A673 (cell line): ENCODE data around the gene KIRREL3. TPM values are rescaled to one million over a fixed set of nuclear protein-coding genes. Genes with fewer than 3 reads are reported as not detected.

Experiments used
- BruUV-seq: library from RNA; stranded (reverse); fragments of 400-500 nt; replicated peaks from 2 replicates; lab custom pipeline; 2021; lab: Mats Ljungman, UMichigan
- CTCF ChIA-PET: fragments of 300-600 bp; sonication (Branson Sonifier 250); formaldehyde crosslinking; loops from one replicate; lab custom pipeline; 2022; ENCODE audit warnings: antibody characterized with exemption; lab: Charles Lee
- POLR2A ChIA-PET: fragments of 300-600 bp; sonication (Branson Sonifier 250); formaldehyde crosslinking; loops from one replicate; lab custom pipeline; 2022; ENCODE audit warnings: antibody characterized with exemption; ENCODE audit not compliant: low non-redundant PET; lab: Charles Lee
- DNase-seq: peaks from one replicate; pipeline ENCODE4 v3.0.0-alpha.2; 2015; ENCODE audit warnings: low spot score
- H3K27ac ChIP-seq: fragments of 200-600 bp; sonication (generic); 2 replicates; pipeline ENCODE4 v1.5.1; 2016; ENCODE audit warnings: mixed run types, low read depth, mild to moderate bottlenecking, mixed read lengths, antibody characterized with exemption, low read length; ENCODE audit not compliant: poor library complexity, severe bottlenecking
- H3K27me3 ChIP-seq: fragments of 200-600 bp; sonication (generic); replicated peaks from 2 replicates; pipeline ENCODE4 v1.6.1; 2017; ENCODE audit warnings: mixed run types, low read depth, mild to moderate bottlenecking, mixed read lengths, antibody characterized with exemption, low read length; ENCODE audit not compliant: insufficient read depth, poor library complexity
- H3K36me3 ChIP-seq: fragments of 200-600 bp; sonication (generic); 2 replicates; pipeline ENCODE4 v1.6.1; 2016; ENCODE audit warnings: mixed run types, mild to moderate bottlenecking, mixed read lengths, antibody characterized with exemption, low read length; ENCODE audit not compliant: insufficient read depth, poor library complexity, severe bottlenecking
- H3K4me1 ChIP-seq: fragments of 200-600 bp; sonication (generic); 2 replicates; pipeline ENCODE4 v1.6.1; 2017; ENCODE audit warnings: mixed run types, mild to moderate bottlenecking, mixed read lengths, antibody characterized with exemption, low read length; ENCODE audit not compliant: insufficient read depth, poor library complexity, severe bottlenecking
- H3K4me3 ChIP-seq: fragments of 200-600 bp; sonication (generic); 2 replicates; pipeline ENCODE4 v1.5.1; 2016; ENCODE audit warnings: low read depth, mixed run types, mild to moderate bottlenecking, mixed read lengths, low read length; ENCODE audit not compliant: poor library complexity, severe bottlenecking
- H3K9me3 ChIP-seq: fragments of 200-600 bp; sonication (generic); 2 replicates; pipeline ENCODE4 v1.6.1; 2016; ENCODE audit warnings: mixed run types, low read depth, mild to moderate bottlenecking, mixed read lengths, antibody characterized with exemption, low read length; ENCODE audit not compliant: poor library complexity, severe bottlenecking
- EZH2 ChIP-seq: fragments of 200-600 bp; sonication (generic); IDR thresholded peaks from 2 replicates; pipeline ENCODE4 v1.6.1; 2017; ENCODE audit warnings: borderline replicate concordance, low read depth, mild to moderate bottlenecking, mixed read lengths, antibody characterized with exemption, low read length; ENCODE audit not compliant: poor library complexity, severe bottlenecking
- intact Hi-C: fragments of 100-400 bp; cut with micrococcal nuclease; formaldehyde crosslinking; loops from one replicate; pipeline ENCODE4 v1.10.0; 2022; ENCODE audit not compliant: unreplicated experiment
- total RNA-seq: library from RNA; stranded (reverse); gene quantifications from 2 replicates; pipeline ENCODE4 v1.2.3, GENCODE V29; 2021
- TF ChIP-seq, protein P1 (sequence below): fragments of 300-800, 200-600 bp; sonication (generic); conservative IDR thresholded peaks from 2 replicates; pipeline ENCODE4 v1.5.1; 2017; ENCODE audit warnings: low read depth, mild to moderate bottlenecking, antibody characterized with exemption, low read length, moderate library complexity, mixed read lengths

The KIRREL3 gene
- total RNA-seq, 1 experiment from 2014 or later: not detected

DNA sequence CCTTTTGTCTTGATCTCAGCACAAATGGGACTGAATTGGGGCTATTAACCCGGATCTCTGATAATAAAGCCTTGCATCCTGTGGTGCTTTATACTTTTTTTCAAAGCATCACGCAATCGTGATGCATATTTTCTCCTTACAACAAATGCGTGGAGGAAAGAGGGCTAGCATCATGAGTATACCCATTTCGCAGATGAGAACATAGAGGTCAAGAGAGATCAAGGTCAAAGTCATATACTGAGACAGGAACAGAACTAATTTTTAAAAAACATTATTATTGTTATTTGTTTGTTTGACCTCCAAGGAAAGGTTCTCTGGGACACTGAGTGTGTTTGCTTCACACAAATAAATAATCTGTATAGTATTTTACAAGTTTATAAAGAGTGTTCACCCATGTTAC is 453.9 kb downstream of the KIRREL3 start:
- Histone ChIP-seq H3K9me3 (no peaks in the 10 kb centered on the region), H3K27me3 (no peaks in the 10 kb centered on the region), H3K27ac (no peak overlapping the region), H3K36me3 (no peaks in the 10 kb centered on the region), H3K4me1 (peaks cover 22% of the 10 kb centered on the region), H3K4me3 (no peak overlapping the region)
- intact Hi-C loops: no loop called here
- TF ChIP-seq, protein P1, sequence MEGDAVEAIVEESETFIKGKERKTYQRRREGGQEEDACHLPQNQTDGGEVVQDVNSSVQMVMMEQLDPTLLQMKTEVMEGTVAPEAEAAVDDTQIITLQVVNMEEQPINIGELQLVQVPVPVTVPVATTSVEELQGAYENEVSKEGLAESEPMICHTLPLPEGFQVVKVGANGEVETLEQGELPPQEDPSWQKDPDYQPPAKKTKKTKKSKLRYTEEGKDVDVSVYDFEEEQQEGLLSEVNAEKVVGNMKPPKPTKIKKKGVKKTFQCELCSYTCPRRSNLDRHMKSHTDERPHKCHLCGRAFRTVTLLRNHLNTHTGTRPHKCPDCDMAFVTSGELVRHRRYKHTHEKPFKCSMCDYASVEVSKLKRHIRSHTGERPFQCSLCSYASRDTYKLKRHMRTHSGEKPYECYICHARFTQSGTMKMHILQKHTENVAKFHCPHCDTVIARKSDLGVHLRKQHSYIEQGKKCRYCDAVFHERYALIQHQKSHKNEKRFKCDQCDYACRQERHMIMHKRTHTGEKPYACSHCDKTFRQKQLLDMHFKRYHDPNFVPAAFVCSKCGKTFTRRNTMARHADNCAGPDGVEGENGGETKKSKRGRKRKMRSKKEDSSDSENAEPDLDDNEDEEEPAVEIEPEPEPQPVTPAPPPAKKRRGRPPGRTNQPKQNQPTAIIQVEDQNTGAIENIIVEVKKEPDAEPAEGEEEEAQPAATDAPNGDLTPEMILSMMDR: no peak
- TF ChIP-seq EZH2: no peak
- POLR2A ChIA-PET: no interaction called here
- no peak for DNase-seq
- CTCF ChIA-PET: no interaction called here
- BruUV-seq: no TSS peak

DNA sequence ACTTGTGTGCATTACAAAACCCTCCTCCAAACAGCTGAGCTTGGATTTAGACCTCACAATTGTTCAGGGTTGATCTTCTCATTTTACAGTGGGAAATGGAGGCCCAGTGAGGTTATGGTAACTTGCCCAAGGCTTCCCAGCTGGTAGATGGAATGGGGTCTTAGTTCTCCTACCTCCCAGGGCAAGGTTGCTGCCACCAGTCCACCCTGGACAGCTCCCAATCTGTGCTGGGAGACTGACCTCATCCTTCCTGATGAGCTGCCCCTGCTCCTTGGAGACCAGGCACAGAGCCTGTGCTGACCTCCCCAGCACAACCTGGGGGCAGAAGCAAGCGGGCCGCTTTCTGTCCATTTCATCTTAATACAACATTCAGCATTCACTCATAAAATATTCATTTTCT is 454.4 kb downstream of the KIRREL3 start:
- CTCF ChIA-PET: no interaction called here
- no peaks in the 10 kb centered on the region for H3K36me3 ChIP-seq
- H3K27me3 ChIP-seq: no peaks in the 10 kb centered on the region
- DNase-seq: no peak
- no TSS peak for BruUV-seq
- no peak for TF ChIP-seq EZH2
- TF ChIP-seq, protein P1: no peak
- no peak overlapping the region for H3K27ac ChIP-seq
- intact Hi-C loops: no loop called here
- H3K4me3 ChIP-seq: no peak overlapping the region
- H3K4me1 ChIP-seq: peaks cover 22% of the 10 kb centered on the region
- POLR2A ChIA-PET: no interaction called here
- H3K9me3 ChIP-seq: no peaks in the 10 kb centered on the region

DNA sequence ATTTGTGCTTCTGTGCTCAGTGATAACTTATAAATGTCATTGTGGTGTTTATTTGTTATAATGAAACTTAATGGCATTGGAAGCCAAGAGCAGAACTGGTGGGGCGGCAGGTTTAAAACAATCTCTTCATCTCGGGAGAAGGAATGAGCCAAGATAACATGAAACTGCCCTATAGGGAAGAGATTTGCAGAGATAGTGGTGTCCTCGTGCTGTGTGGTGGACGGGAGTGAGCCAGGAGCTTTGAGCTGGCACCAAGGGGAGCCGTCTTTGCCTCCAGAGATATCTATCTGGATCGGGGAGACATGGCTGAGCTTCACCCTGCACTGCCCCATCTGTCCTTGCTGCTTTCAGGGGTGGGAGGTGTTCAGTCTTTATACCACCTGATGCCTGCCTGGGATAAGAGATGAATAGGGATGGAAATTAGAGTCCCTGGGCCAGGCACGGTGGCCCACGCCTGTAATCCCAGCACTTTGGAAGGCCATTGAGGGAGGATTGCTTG is 455.5 kb downstream of the KIRREL3 start:
- DNase-seq: no peak
- no TSS peak for BruUV-seq
- ChIA-PET CTCF (no interaction called here), POLR2A (no interaction called here)
- no peaks in the 10 kb centered on the region for H3K36me3 ChIP-seq
- no peak overlapping the region for H3K4me3 ChIP-seq
- no peaks in the 10 kb centered on the region for H3K9me3 ChIP-seq
- no peaks in the 10 kb centered on the region for H3K27me3 ChIP-seq
- TF ChIP-seq, protein P1: no peak
- no peak for TF ChIP-seq EZH2
- H3K4me1 ChIP-seq: peaks cover 22% of the 10 kb centered on the region
- H3K27ac ChIP-seq: no peak overlapping the region
- intact Hi-C loops: no loop called here
